GOT3 (cell line): ENCODE data around the gene ENTPD7.
"Not testable (repeated sequence)": the region's sequence is repeated elsewhere in the genome, so short reads cannot be mapped to it uniquely, and the experiment has no call there.

Source experiments
- DNase-seq: peaks from one replicate; lab custom pipeline; 2025; ENCODE audit warnings: mixed read lengths; lab: John Stamatoyannopoulos, UW

The ENTPD7 gene

DNA sequence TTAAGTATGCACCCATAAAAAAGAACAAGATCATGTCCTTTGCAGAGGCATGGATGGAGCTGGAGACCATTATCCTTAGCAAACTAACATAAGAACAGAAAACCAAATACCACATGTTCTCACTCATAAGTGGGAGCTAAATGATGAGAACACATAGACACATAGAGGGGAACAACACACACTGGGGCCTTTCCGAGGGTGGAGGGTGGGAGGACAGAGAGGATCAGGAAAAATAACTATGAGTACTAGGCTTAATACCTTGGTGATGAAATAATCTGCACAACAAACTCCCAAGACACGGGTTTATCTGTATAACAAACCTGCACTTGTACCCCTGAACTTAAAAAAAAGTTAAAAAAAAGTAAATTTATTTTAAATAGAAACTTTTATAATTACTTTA lies 86.9 kb downstream of the ENTPD7 start:
- DNase-seq = not testable (repeated sequence)

DNA sequence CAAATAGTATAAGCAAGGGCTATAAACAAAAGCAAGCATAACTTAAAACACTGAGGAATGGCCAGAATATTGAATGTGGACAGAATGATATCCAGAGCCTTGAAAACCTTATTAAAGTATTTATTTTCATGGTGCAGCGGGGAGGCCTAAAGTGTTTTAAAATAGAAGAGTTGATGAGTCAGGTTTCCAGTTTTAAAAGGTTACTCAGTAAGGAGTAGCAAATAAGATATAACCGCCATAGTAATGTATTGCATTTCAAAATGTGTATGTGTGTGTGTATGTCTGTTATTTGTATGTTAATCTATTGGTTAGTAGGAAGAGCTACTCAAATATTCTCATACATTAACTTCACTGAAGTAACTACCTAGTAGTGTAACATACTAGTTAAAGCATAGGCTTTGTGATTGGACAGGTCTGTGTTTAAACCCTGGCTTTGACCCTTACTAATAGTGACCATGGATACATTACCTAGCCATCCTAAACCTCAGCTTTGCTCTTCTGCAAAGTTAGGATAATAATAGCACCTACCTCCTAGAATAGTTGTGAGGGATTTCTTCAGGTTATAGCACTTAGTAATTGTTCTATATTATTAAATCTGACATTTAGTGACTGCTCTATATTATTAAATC lies 89.6 kb downstream of the ENTPD7 start:
- no peak for DNase-seq

DNA sequence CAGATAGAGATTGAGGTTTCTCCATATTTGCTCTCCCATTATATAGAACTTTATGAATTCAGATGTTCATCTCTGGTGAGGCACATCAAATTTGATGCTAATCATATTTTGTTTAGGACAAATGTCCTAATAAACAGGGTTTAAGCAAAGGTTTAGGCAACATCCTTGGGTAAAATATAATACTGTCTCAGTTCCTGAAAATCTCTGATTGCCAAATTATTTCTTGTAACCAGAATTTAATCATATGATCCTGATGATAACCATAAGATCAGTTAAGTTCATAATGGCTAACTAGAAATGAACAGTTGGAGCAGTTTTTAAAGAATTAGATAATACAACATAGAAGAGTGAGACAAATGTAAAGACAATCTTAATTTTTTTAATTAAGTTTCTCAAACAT lies 91.3 kb downstream of the ENTPD7 start:
- DNase-seq = no peak

GRCh38 chr10:99754670-99755069 lies 95.4 kb downstream of the ENTPD7 start:
- DNase-seq = no peak
